GM12874 (cell line): ENCODE measurements around the gene HELQ.

Source experiments
- CTCF ChIP-seq: IDR thresholded peaks from 2 replicates; pipeline ENCODE4 v1.5.1; 2011; ENCODE audit warnings: low read depth, mild to moderate bottlenecking, control low read depth, low read length, moderate library complexity; ENCODE audit not compliant: insufficient read depth

The HELQ gene

GRCh38 chr4:83486457-83487129, 31.0 kb upstream of the HELQ start:
- TF ChIP-seq CTCF = no peak

- TF ChIP-seq CTCF = no peak
Measured at GRCh38 chr4:83484500-83485461, 29.2 kb upstream of the HELQ start, which contains the start of gene ABRAXAS1. ABRAXAS1 (minus strand) TSS chr4:83485100; CDS start chr4:83485072, 28 bp downstream.

- TF ChIP-seq CTCF = no peak
Measured at GRCh38 chr4:83473966-83474365, 18.3 kb upstream of the HELQ start.

GRCh38 chr4:83473423-83473822, 17.8 kb upstream of the HELQ start:
- no peak for TF ChIP-seq CTCF

- TF ChIP-seq CTCF = no peak
Measured at GRCh38 chr4:83456184-83456501, 520 bp upstream of the HELQ start.

- TF ChIP-seq CTCF = no peak
Measured at GRCh38 chr4:83454686-83455085, 937 bp downstream of the HELQ start.

- TF ChIP-seq CTCF = no peak
Measured at GRCh38 chr4:83449009-83449408, 6.6 kb downstream of the HELQ start.
